Endothelial cell of umbilical vein (primary cell): Measurements from ENCODE around the gene FRZB. TPM values are rescaled to one million over a fixed set of nuclear protein-coding genes. Genes with fewer than 3 reads are reported as not detected.

ENCODE experiments used
- BruUV-seq: library from RNA; stranded (reverse); fragments of 400-500 nt; replicated peaks from 2 replicates; lab custom pipeline; 2021; lab: Mats Ljungman, UMichigan
- CTCF ChIA-PET: fragments of 300-600, 350-600 bp; sonication (Branson Sonifier 250); formaldehyde crosslinking; loops from one replicate; lab custom pipeline; 2021; ENCODE audit warnings: antibody characterized with exemption, inconsistent platforms; lab: Charles Lee
- POLR2A ChIA-PET: fragments of 300-600, 350-600 bp; sonication (Branson Sonifier 250); formaldehyde crosslinking; loops from one replicate; lab custom pipeline; 2021; ENCODE audit warnings: antibody characterized with exemption, inconsistent platforms; lab: Charles Lee
- DNase-seq: peaks from one replicate; pipeline ENCODE4 v3.0.0-alpha.2; 2011; ENCODE audit warnings: low read depth, low spot score
- FAIRE-seq: peaks from 2 replicates; lab custom pipeline; 2011; peaks lifted over from hg19 to GRCh38; lab: Jason Lieb, UNC
- H2AFZ ChIP-seq: 2 replicates; pipeline ENCODE4 v1.6.0; 2012; ENCODE audit warnings: low read depth, low read length, control low read depth, inconsistent platforms
- H3K27ac ChIP-seq: 2 replicates; pipeline ENCODE4 v1.5.1; 2011; ENCODE audit warnings: low read depth, mild to moderate bottlenecking, control low read depth, low read length, moderate library complexity; ENCODE audit not compliant: insufficient read depth
- H3K27me3 ChIP-seq, 2 experiments: 2 replicates each; pipeline versions ENCODE4 v1.6.0 to v1.6.1; 2011; ENCODE audit warnings: low read length in 2 of 2, mixed read lengths in 1 of 2; ENCODE audit not compliant: control insufficient read depth in 2 of 2, insufficient read depth in 2 of 2
- H3K36me3 ChIP-seq, 2 experiments: 2 replicates in 1 of 2; 3 replicates in 1 of 2; pipeline ENCODE4 v1.5.1; 2011; ENCODE audit warnings: low read length in 2 of 2, mild to moderate bottlenecking in 1 of 2, moderate library complexity in 1 of 2; ENCODE audit not compliant: control insufficient read depth in 2 of 2, insufficient read depth in 2 of 2; ENCODE audit errors: extremely low read depth in 1 of 2
- H3K4me1 ChIP-seq: 3 replicates; pipeline ENCODE4 v1.5.1; 2011; ENCODE audit warnings: mild to moderate bottlenecking, low read length; ENCODE audit not compliant: control insufficient read depth, insufficient read depth; ENCODE audit errors: extremely low read depth
- H3K4me2 ChIP-seq: 2 replicates; pipeline ENCODE4 v1.6.1; 2011; ENCODE audit warnings: low read length, control low read depth, mixed read lengths; ENCODE audit not compliant: insufficient read depth
- H3K4me3 ChIP-seq, 3 experiments: fragments of 200-600 bp in 1 of 3; sonication (generic), shearing (Covaris generic) in 1 of 3; replicated peaks in 1 of 3; 2 replicates each; pipeline ENCODE4 v1.5.1; 2011 to 2016; ENCODE audit warnings: control low read depth in 3 of 3, low read length in 3 of 3, mild to moderate bottlenecking in 2 of 3, inconsistent platforms in 1 of 3, low read depth in 1 of 3, moderate library complexity in 1 of 3; ENCODE audit not compliant: insufficient read depth in 1 of 3
- H3K79me2 ChIP-seq: 2 replicates; pipeline ENCODE4 v1.6.0; 2012; ENCODE audit warnings: low read length, inconsistent platforms; ENCODE audit not compliant: control insufficient read depth, insufficient read depth
- H3K9ac ChIP-seq: replicated peaks from 2 replicates; pipeline ENCODE3; 2011; ENCODE audit warnings: low read length, control low read depth; ENCODE audit not compliant: insufficient read depth; ENCODE audit errors: extremely low read depth
- H3K9me1 ChIP-seq: replicated peaks from 3 replicates; pipeline ENCODE4 v1.6.0; 2011; ENCODE audit warnings: mild to moderate bottlenecking, low read length; ENCODE audit not compliant: control insufficient read depth, insufficient read depth; ENCODE audit errors: extremely low read depth
- H3K9me3 ChIP-seq: replicated peaks from 2 replicates; pipeline ENCODE4 v1.5.1; 2012; ENCODE audit warnings: low read length, inconsistent platforms; ENCODE audit not compliant: control insufficient read depth, insufficient read depth
- H4K20me1 ChIP-seq: replicated peaks from 2 replicates; pipeline ENCODE3; 2011; ENCODE audit warnings: mild to moderate bottlenecking, low read length; ENCODE audit not compliant: control insufficient read depth, insufficient read depth; ENCODE audit errors: extremely low read depth
- EZH2 ChIP-seq: IDR thresholded peaks from 2 replicates; pipeline ENCODE4 v1.6.1; 2012; ENCODE audit warnings: borderline replicate concordance, low read depth, mild to moderate bottlenecking, moderate library complexity, low read length, inconsistent platforms; ENCODE audit not compliant: severe bottlenecking
- FOS ChIP-seq: IDR thresholded peaks from 2 replicates; pipeline ENCODE4 v1.6.1; 2011; ENCODE audit warnings: mild to moderate bottlenecking, low read length, moderate library complexity, borderline replicate concordance; ENCODE audit not compliant: insufficient read depth
- GATA2 ChIP-seq: IDR thresholded peaks from 2 replicates; pipeline ENCODE4 v1.7.0; 2011; ENCODE audit warnings: low read depth, mild to moderate bottlenecking, moderate library complexity, mixed read lengths, low read length; ENCODE audit not compliant: insufficient read length, insufficient read depth
- JUN ChIP-seq: IDR thresholded peaks from 2 replicates; pipeline ENCODE4 v1.6.1; 2011; ENCODE audit warnings: borderline replicate concordance, low read depth; ENCODE audit not compliant: insufficient read length, insufficient read depth
- MYC ChIP-seq: IDR thresholded peaks from one replicate; pipeline ENCODE4 v1.6.1; 2011; ENCODE audit warnings: mild to moderate bottlenecking, low read depth, low read length
- POLR2A ChIP-seq: IDR thresholded peaks from 2 replicates; pipeline ENCODE4 v1.6.1; 2012; ENCODE audit warnings: low read depth, mild to moderate bottlenecking, control low read depth, low read length
- POLR2AphosphoS5 ChIP-seq: IDR thresholded peaks from 2 replicates; pipeline ENCODE4 v1.6.1; 2012; ENCODE audit warnings: low read depth, mild to moderate bottlenecking, control low read depth, low read length, moderate library complexity; ENCODE audit not compliant: insufficient read depth
- dilution Hi-C: fragments of 300-500 bp; cut with MboI; formaldehyde crosslinking; loops from one replicate; pipeline ENCODE4 v1.15.0; 2019; ENCODE audit warnings: low sequenced_read_pairs; ENCODE audit not compliant: extremely low pct_ligation_motif_present
- intact Hi-C: fragments of 100-400 bp; cut with micrococcal nuclease; formaldehyde crosslinking; loops from one replicate; pipeline ENCODE4 v1.10.0; 2022
- polyA plus RNA-seq, 4 experiments: library from polyadenylated mRNA; depleted of rRNA in 3 of 4; stranded (reverse) in 3 of 4; unstranded in 1 of 4; fragments of >200 nt; gene quantifications; 2 replicates each; pipeline versions ENCODE4 v1.2.1 to v1.2.3, GENCODE V29; 2011 to 2012; ENCODE audit warnings: missing spikeins in 1 of 4
- total RNA-seq: library from RNA; stranded (reverse); gene quantifications from 2 replicates; pipeline ENCODE4 v1.2.3, GENCODE V29; 2021
- TF ChIP-seq, protein P1 (sequence below): IDR thresholded peaks from 2 replicates; pipeline ENCODE4 v1.6.1; 2011; ENCODE audit not compliant: insufficient read depth, insufficient read length
- TF ChIP-seq, protein P2 (sequence below), 2 donors: IDR thresholded peaks; 1 replicate in 1 of 2; 2 replicates in 1 of 2; pipeline ENCODE4 v1.5.1; 2011; ENCODE audit warnings: low read length in 2 of 2, mild to moderate bottlenecking in 2 of 2, moderate library complexity in 2 of 2, control low read depth in 1 of 2, inconsistent platforms in 1 of 2, low read depth in 1 of 2; ENCODE audit not compliant: insufficient read depth in 1 of 2; ENCODE audit errors: extremely low read depth in 1 of 2

FRZB gene
- total and polyA plus RNA-seq, 2 donors (not counting 3 experiments of a cell fraction or from before 2014, with no cell fraction given), result 0.04 TPM; not detected in 1

DNA sequence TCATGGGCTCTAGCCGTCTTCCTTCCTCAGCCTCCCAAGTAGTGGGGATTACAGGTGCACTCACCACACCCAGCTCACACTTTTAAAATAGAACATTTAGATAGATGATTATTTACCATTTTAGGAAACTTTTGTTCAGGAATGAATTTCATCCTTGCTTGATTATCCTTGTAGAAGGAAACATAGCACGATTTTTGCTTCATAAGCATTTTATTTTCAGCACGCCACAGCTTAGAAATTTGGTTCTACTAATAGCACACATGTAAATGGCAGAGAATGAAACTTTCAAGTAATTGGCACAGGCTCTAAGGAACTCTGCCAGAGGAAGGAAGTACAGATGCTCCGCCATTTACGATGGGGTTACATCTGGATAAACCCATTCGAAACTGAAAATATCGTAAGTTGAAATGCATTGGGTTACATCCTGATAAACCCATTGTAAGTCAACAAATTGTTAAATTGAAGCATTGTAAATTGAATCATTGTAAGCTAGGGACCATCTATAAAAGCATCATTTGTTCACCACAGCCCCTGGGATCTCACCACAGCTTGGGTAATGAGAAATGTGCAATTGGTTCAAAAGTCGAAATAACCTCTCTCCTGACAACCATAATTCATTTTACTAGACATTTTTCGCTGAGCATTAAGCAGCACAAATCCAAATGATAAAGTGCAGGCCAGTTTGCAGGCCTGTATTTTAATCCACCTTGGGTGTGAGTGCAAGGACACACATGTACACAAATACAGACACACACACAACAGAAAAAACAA is 33.2 kb downstream of the FRZB start:
- no peak overlapping the region for H3K4me3 ChIP-seq
- no peaks in the 10 kb centered on the region for H3K9me1 ChIP-seq
- DNase-seq (no peak), FAIRE-seq (no peak)
- no peak overlapping the region for H3K9ac ChIP-seq
- CTCF ChIA-PET, result interaction anchor here (1.3 kb wide), 1 partner anchor 26 kb away, joined by 3 read pairs; no protein-coding TSS in a partner anchor
- BruUV-seq, result no TSS peak
- dilution Hi-C loops (no loop called here), intact Hi-C loops (no loop called here)
- POLR2A ChIA-PET, result no interaction called here
- H4K20me1 ChIP-seq, result no peaks in the 10 kb centered on the region
- H3K9me3 ChIP-seq, result no peaks in the 10 kb centered on the region
- peaks cover 12 to 16% of the 10 kb centered on the region in 2 experiments for H3K27me3 ChIP-seq
- no peaks in the 10 kb centered on the region for H3K4me1 ChIP-seq
- H3K36me3 ChIP-seq, result no peaks in the 10 kb centered on the region
- TF ChIP-seq, protein P1, sequence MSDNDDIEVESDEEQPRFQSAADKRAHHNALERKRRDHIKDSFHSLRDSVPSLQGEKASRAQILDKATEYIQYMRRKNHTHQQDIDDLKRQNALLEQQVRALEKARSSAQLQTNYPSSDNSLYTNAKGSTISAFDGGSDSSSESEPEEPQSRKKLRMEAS, result no peak
- TF ChIP-seq, protein P2, sequence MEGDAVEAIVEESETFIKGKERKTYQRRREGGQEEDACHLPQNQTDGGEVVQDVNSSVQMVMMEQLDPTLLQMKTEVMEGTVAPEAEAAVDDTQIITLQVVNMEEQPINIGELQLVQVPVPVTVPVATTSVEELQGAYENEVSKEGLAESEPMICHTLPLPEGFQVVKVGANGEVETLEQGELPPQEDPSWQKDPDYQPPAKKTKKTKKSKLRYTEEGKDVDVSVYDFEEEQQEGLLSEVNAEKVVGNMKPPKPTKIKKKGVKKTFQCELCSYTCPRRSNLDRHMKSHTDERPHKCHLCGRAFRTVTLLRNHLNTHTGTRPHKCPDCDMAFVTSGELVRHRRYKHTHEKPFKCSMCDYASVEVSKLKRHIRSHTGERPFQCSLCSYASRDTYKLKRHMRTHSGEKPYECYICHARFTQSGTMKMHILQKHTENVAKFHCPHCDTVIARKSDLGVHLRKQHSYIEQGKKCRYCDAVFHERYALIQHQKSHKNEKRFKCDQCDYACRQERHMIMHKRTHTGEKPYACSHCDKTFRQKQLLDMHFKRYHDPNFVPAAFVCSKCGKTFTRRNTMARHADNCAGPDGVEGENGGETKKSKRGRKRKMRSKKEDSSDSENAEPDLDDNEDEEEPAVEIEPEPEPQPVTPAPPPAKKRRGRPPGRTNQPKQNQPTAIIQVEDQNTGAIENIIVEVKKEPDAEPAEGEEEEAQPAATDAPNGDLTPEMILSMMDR (IDR thresholded peaks at IDR 0.05; ENCODE audit: extremely low read depth in 1 of 2, insufficient read depth in 1 of 2, low read depth in 1 of 2, low read length in 2 of 2), result no peak
- TF ChIP-seq GATA2 (no peak), MYC (no peak), POLR2AphosphoS5 (no peak), EZH2 (no peak), POLR2A (no peak), FOS (no peak), JUN (no peak)
- no peaks in the 10 kb centered on the region for H3K79me2 ChIP-seq
- H3K27ac ChIP-seq, result no peak overlapping the region
- H2AFZ ChIP-seq, result no peak overlapping the region
- H3K4me2 ChIP-seq, result no peak overlapping the region
